Astrocyte of the spinal cord (primary cell): Measurements from ENCODE around the gene PKIG.
"Not testable (repeated sequence)": the region's sequence is repeated elsewhere in the genome, so short reads cannot be mapped to it uniquely, and the experiment has no call there.

Experiments
- DNase-seq: peaks from one replicate; pipeline ENCODE4 v3.0.0; 2011; ENCODE audit warnings: low read depth, low spot score
- H3K4me3 ChIP-seq: 2 replicates; pipeline ENCODE4 v1.5.1; 2011; ENCODE audit warnings: low read depth, mild to moderate bottlenecking, low read length, moderate library complexity
- CTCF ChIP-seq: IDR thresholded peaks from 2 replicates; pipeline ENCODE4 v1.5.1; 2012; ENCODE audit warnings: low read depth, mild to moderate bottlenecking, low read length, inconsistent platforms
- in situ Hi-C: cut with HindIII; loops from 2 replicates; pipeline ENCODE4 v1.10.0; 2017; ENCODE audit warnings: low sequenced_read_pairs

PKIG gene

GRCh38 chr20:44649976-44650375 is 67.6 kb downstream of the PKIG start:
- no peak for TF ChIP-seq CTCF
- no peak for DNase-seq
- H3K4me3 ChIP-seq: no peak overlapping the region
- in situ Hi-C loops: no loop called here

GRCh38 chr20:44650771-44651433 is 68.5 kb downstream of the PKIG start:
- peak overlapping the region; percentile 59 for H3K4me3 ChIP-seq
- in situ Hi-C loops: no loop called here
- no peak for TF ChIP-seq CTCF
- no peak for DNase-seq

GRCh38 chr20:44651434-44651683 is 69.0 kb downstream of the PKIG start:
- DNase-seq: no peak
- peak overlapping the region; percentile 59 for H3K4me3 ChIP-seq
- no peak for TF ChIP-seq CTCF
- in situ Hi-C loops: no loop called here

GRCh38 chr20:44651684-44652423 is 69.5 kb downstream of the PKIG start, which contains the start of gene ADA:
TSS of gene ADA (minus strand) at chr20:44651699. CDS start at chr20:44651607, 92 bp downstream.
- H3K4me3 ChIP-seq: peak within 1 kb of the TSS; percentile 59
- TF ChIP-seq CTCF: no peak
- in situ Hi-C loops: no loop called here
- peak; percentile 52 for DNase-seq

GRCh38 chr20:44653546-44653945 is 71.2 kb downstream of the PKIG start:
- in situ Hi-C loops: no loop called here
- no peak for DNase-seq
- no peak overlapping the region for H3K4me3 ChIP-seq
- no peak for TF ChIP-seq CTCF

- DNase-seq, H3K4me3 ChIP-seq, in situ Hi-C loops: not testable (repeated sequence)
These were observed 71.8 kb downstream of the PKIG start for GRCh38 chr20:44654210-44654609.

- in situ Hi-C loops: no loop called here
- no peak for TF ChIP-seq CTCF
- DNase-seq: no peak
- no peak overlapping the region for H3K4me3 ChIP-seq
These were observed 74.1 kb downstream of the PKIG start for GRCh38 chr20:44656448-44656847.
